ENCODE results near the gene MCL1.
"Not testable (repeated sequence)": the region's sequence is repeated elsewhere in the genome, so short reads cannot be mapped to it uniquely, and the experiment has no call there.

DNA sequence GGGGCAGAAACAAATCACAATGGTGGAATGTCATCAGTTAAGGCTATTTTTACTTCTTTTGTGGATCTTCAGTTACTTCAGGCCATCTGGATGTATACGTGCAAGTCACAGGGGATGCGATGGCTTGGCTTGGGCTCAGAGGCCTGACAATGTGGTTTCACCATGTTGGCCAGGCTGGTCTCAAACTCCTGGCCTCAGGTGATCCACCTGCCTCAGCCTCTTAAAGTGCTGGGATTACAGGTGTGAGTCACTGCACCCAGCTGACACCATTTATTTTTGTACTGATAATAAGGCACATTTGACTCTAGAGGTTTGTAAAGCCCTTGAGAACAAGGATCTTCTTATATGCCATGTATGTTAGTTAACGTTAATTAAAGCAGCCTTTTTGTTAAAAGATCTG lies 1.6 kb upstream of the MCL1 start:
- TF ChIP-seq POLR2A (IDR thresholded peaks at IDR 0.05), result not testable (repeated sequence)
- TF ChIP-seq, protein P1, sequence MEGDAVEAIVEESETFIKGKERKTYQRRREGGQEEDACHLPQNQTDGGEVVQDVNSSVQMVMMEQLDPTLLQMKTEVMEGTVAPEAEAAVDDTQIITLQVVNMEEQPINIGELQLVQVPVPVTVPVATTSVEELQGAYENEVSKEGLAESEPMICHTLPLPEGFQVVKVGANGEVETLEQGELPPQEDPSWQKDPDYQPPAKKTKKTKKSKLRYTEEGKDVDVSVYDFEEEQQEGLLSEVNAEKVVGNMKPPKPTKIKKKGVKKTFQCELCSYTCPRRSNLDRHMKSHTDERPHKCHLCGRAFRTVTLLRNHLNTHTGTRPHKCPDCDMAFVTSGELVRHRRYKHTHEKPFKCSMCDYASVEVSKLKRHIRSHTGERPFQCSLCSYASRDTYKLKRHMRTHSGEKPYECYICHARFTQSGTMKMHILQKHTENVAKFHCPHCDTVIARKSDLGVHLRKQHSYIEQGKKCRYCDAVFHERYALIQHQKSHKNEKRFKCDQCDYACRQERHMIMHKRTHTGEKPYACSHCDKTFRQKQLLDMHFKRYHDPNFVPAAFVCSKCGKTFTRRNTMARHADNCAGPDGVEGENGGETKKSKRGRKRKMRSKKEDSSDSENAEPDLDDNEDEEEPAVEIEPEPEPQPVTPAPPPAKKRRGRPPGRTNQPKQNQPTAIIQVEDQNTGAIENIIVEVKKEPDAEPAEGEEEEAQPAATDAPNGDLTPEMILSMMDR (IDR thresholded peaks at IDR 0.05), result not testable (repeated sequence)
